HCT116 (cell line): ENCODE measurements around the gene ADAMTS14. TPM values are rescaled to one million over a fixed set of nuclear protein-coding genes. Genes with fewer than 3 reads are reported as not detected.

ENCODE experiments used
- ATAC-seq: fragments of 200-7000 bp; cut with Tn5 transposase; 2 replicates; pipeline ENCODE4 v1.9.1; 2020; ENCODE audit warnings: mild to moderate bottlenecking, moderate library complexity
- BruUV-seq: library from RNA; stranded (reverse); fragments of 400-500 nt; replicated peaks from 2 replicates; lab custom pipeline; 2021; lab: Mats Ljungman, UMichigan
- CTCF ChIA-PET: fragments of 300-600 bp; sonication (Branson Sonifier 250); formaldehyde crosslinking; loops from one replicate; lab custom pipeline; 2021; ENCODE audit warnings: antibody characterized with exemption; lab: Charles Lee
- POLR2A ChIA-PET: fragments of 300-600, 350-600 bp; sonication (Branson Sonifier 250); formaldehyde crosslinking; loops from one replicate; lab custom pipeline; 2021; ENCODE audit warnings: antibody characterized with exemption; lab: Charles Lee
- RAD21 ChIA-PET, 2 experiments: fragments of 300-600 bp; sonication (Branson Sonifier 250); formaldehyde crosslinking; loops; one replicate each; lab custom pipeline; 2023; ENCODE audit warnings: low total read pairs in 2 of 2; ENCODE audit not compliant: uncharacterized antibody in 2 of 2, unreplicated experiment in 2 of 2, low non-redundant PET in 1 of 2; lab: Charles Lee
- DNase-seq: peaks from one replicate; pipeline ENCODE4 v3.0.0-alpha.2; 2010; ENCODE audit warnings: low read depth, low spot score
- H2AFZ ChIP-seq: fragments of 200-600 bp; shearing (Covaris generic), sonication (generic); 2 replicates; pipeline ENCODE4 v1.6.1; 2017; ENCODE audit warnings: low read depth, mixed run types, mixed read lengths, antibody characterized with exemption, low read length; ENCODE audit not compliant: poor library complexity, severe bottlenecking
- H3K27ac ChIP-seq: 2 replicates; pipeline ENCODE4 v1.5.1; 2012; ENCODE audit warnings: low read depth, low read length
- H3K27me3 ChIP-seq: fragments of 200-600 bp; sonication (generic); 2 replicates; pipeline ENCODE4 v1.6.1; 2016; ENCODE audit warnings: mixed run types, low read length, mixed read lengths; ENCODE audit not compliant: insufficient read depth
- H3K36me3 ChIP-seq, 2 experiments: fragments of 200-500 bp in 1 of 2; fragments of 200-600 bp in 1 of 2; sonication (Bioruptor generic) in 1 of 2; sonication (generic) in 1 of 2; 2 replicates each; pipeline versions ENCODE4 v1.5.1 to v1.6.1; 2014 to 2016; ENCODE audit warnings: low read length in 2 of 2, inconsistent platforms in 1 of 2, mixed read lengths in 1 of 2, mixed run types in 1 of 2; ENCODE audit not compliant: insufficient read depth in 2 of 2, control insufficient read depth in 1 of 2
- H3K4me1 ChIP-seq, 2 experiments: fragments of 200-600 bp in 1 of 2; sonication (generic) in 1 of 2; 2 replicates each; pipeline versions ENCODE4 v1.5.1 to v1.6.1; 2012 to 2017; ENCODE audit warnings: low read length in 2 of 2, inconsistent platforms in 1 of 2, mild to moderate bottlenecking in 1 of 2, mixed read lengths in 1 of 2, mixed run types in 1 of 2, moderate library complexity in 1 of 2; ENCODE audit not compliant: insufficient read depth in 2 of 2, control insufficient read depth in 1 of 2
- H3K4me2 ChIP-seq: fragments of 200-600 bp; sonication (generic); 2 replicates; pipeline ENCODE4 v1.6.1; 2017; ENCODE audit warnings: mixed run types, low read length, mixed read lengths
- H3K4me3 ChIP-seq, 2 experiments: fragments of 200-600 bp in 1 of 2; sonication (generic) in 1 of 2; replicated peaks in 1 of 2; 2 replicates each; pipeline ENCODE4 v1.5.1; 2011 to 2016; ENCODE audit warnings: low read length in 2 of 2, control low read depth in 1 of 2, low read depth in 1 of 2, mild to moderate bottlenecking in 1 of 2, mixed read lengths in 1 of 2, mixed run types in 1 of 2
- H3K79me2 ChIP-seq: fragments of 200-600 bp; sonication (generic); 2 replicates; pipeline ENCODE4 v1.6.1; 2017; ENCODE audit warnings: mild to moderate bottlenecking, mixed run types, low read length, moderate library complexity, mixed read lengths; ENCODE audit not compliant: insufficient read depth
- H3K9ac ChIP-seq: fragments of 200-600 bp; sonication (generic); 2 replicates; pipeline ENCODE4 v1.6.1; 2016; ENCODE audit warnings: low read length, mixed read lengths
- H3K9me2 ChIP-seq: fragments of 200-600 bp; sonication (generic), shearing (Covaris generic); 2 replicates; pipeline ENCODE4 v1.6.1; 2017; ENCODE audit warnings: mixed run types, mild to moderate bottlenecking, moderate library complexity; ENCODE audit not compliant: insufficient read depth
- H3K9me3 ChIP-seq, 2 experiments: fragments of 200-500 bp in 1 of 2; fragments of 200-600 bp in 1 of 2; sonication (Bioruptor generic) in 1 of 2; sonication (generic) in 1 of 2; 2 replicates each; pipeline ENCODE4 v1.6.1; 2014 to 2017; ENCODE audit warnings: low read length in 2 of 2, mixed read lengths in 2 of 2, inconsistent platforms in 1 of 2, low read depth in 1 of 2, mild to moderate bottlenecking in 1 of 2, mixed run types in 1 of 2, moderate library complexity in 1 of 2; ENCODE audit not compliant: control insufficient read depth in 1 of 2, insufficient read depth in 1 of 2
- H4K20me1 ChIP-seq: fragments of 200-600 bp; sonication (generic), shearing (Covaris generic); 2 replicates; pipeline ENCODE4 v1.6.1; 2017; ENCODE audit warnings: mixed run types, mild to moderate bottlenecking, moderate library complexity; ENCODE audit not compliant: insufficient read depth
- CBX3 ChIP-seq: IDR thresholded peaks from 2 replicates; pipeline ENCODE4 v1.6.1; 2012; ENCODE audit warnings: low read depth
- CEBPB ChIP-seq: IDR thresholded peaks from 2 replicates; pipeline ENCODE4 v1.6.1; 2012; ENCODE audit warnings: low read depth
- EGR1 ChIP-seq: IDR thresholded peaks from 2 replicates; pipeline ENCODE4 v1.6.1; 2012; ENCODE audit warnings: low read depth
- ELF1 ChIP-seq: IDR thresholded peaks from 2 replicates; pipeline ENCODE4 v1.6.1; 2012; ENCODE audit warnings: low read depth, borderline replicate concordance
- EZH2phosphoT487 ChIP-seq: fragments of 200-600 bp; IDR thresholded peaks from 2 replicates; pipeline ENCODE4 v1.6.1; 2018; ENCODE audit warnings: antibody characterized with exemption, borderline replicate concordance
- JUND ChIP-seq: IDR thresholded peaks from 2 replicates; pipeline ENCODE4 v1.6.1; 2012
- POLR2AphosphoS5 ChIP-seq: IDR thresholded peaks from 2 replicates; pipeline ENCODE4 v1.6.1; 2011; ENCODE audit warnings: mild to moderate bottlenecking, low read depth, low read length, moderate library complexity
- SP1 ChIP-seq: IDR thresholded peaks from 2 replicates; pipeline ENCODE4 v1.6.1; 2012; ENCODE audit warnings: low read depth
- intact Hi-C: fragments of 100-400 bp; cut with micrococcal nuclease; formaldehyde crosslinking; loops from 2 replicates; pipeline ENCODE4 v1.10.0; 2022
- total RNA-seq: library from RNA; stranded (reverse); gene quantifications from one replicate; pipeline ENCODE4 v1.2.1, GENCODE V29; 2021; ENCODE audit not compliant: unreplicated experiment
- TF ChIP-seq, protein P1 (sequence below): IDR thresholded peaks from 2 replicates; pipeline ENCODE4 v1.6.1; 2012

Gene ADAMTS14
- total RNA-seq, 1 experiment from 2014 or later: 13.2 TPM

- TF ChIP-seq CEBPB (no peak), EGR1 (no peak), JUND (no peak), CBX3 (peak; percentile 89; the same call in 1 of the 2 replicates)
These were observed 614 bp upstream of the ADAMTS14 start (continued) for GRCh38 chr10:70671619-70672164.

GRCh38 chr10:70673043-70673928 is 980 bp downstream of the ADAMTS14 start:
- ChIA-PET RAD21 (no interaction called here), CTCF (no interaction called here), POLR2A (no interaction called here)
- TF ChIP-seq SP1 (peak; percentile 20; the same call in 1 of the 2 replicates), ELF1 (no peak), CEBPB (no peak), POLR2AphosphoS5 (0 out of 2 replicates have a peak, but pooled peaks have one; percentile 17), JUND (no peak), EZH2phosphoT487 (no peak)
- TF ChIP-seq, protein P1, sequence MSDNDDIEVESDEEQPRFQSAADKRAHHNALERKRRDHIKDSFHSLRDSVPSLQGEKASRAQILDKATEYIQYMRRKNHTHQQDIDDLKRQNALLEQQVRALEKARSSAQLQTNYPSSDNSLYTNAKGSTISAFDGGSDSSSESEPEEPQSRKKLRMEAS: peak; percentile 55; the same call in 1 of the 2 replicates
- Histone ChIP-seq H3K27ac (peak overlapping the region; percentile 91), H3K9ac (peak overlapping the region; percentile 85), H3K36me3 (peaks cover 0 to 15% of the 10 kb centered on the region in 2 experiments; a peak in 2 of 4 replicates), H3K9me2 (no peaks in the 10 kb centered on the region), H3K79me2 (peaks cover 51% of the 10 kb centered on the region; the same call in 1 of the 2 replicates), H2AFZ (no peak overlapping the region), H3K4me3 (peak overlapping the region; percentile 47 to 90), H3K9me3 (no peaks in the 10 kb centered on the region), H3K27me3 (no peaks in the 10 kb centered on the region), H3K4me2 (peak overlapping the region; percentile 97), H3K4me1 (peaks cover 18 to 64% of the 10 kb centered on the region in 2 experiments), H4K20me1 (no peaks in the 10 kb centered on the region)
- ATAC-seq (peak; percentile 35), DNase-seq (no peak)
- intact Hi-C loops: loop anchor here (5.0 kb wide), 1 partner anchor 116 kb away; no protein-coding TSS in a partner anchor
- BruUV-seq: TSS peak; percentile 66
